HG03575 (cell line): ENCODE data around the gene COMMD3.
A peak's percentile ranks its signal among the peaks of the same experiment; 100 is the strongest.
"Not testable (repeated sequence)": the region's sequence is repeated elsewhere in the genome, so short reads cannot be mapped to it uniquely, and the experiment has no call there.

Source experiments
- ATAC-seq: cut with Tn5 transposase; IDR thresholded peaks from one replicate; pipeline ENCODE4 v1.9.1; 2021; ENCODE audit not compliant: unreplicated experiment, insufficient number of reproducible peaks, low FRiP score; ENCODE audit errors: extremely low read depth

The COMMD3 gene

DNA sequence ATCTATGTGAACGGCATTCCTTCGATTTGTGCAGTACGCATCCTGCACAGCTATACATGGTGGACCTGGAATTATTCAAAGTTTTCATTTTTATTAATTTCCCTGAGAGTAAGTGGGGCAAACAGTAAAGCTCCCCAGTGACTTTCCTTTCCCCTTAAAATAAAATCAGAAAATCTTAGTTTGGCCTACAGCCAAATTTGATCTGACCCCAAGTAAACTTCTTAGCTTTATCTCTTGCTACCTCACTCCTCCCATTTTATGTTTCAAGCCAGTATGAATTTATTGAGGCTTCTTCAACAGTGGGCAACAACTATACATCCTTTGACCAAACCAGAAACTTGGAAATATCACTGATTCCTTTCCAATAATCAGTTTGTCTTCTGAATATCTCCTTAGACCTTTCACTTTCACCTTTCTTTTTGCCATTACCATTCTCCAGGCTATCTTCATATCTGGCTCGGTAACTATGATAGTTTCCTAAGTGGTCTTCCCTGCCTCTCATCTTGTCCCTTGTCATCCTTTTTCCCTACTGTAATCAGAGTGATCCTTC lies 40.2 kb downstream of the COMMD3 start:
- ATAC-seq, result no peak

DNA sequence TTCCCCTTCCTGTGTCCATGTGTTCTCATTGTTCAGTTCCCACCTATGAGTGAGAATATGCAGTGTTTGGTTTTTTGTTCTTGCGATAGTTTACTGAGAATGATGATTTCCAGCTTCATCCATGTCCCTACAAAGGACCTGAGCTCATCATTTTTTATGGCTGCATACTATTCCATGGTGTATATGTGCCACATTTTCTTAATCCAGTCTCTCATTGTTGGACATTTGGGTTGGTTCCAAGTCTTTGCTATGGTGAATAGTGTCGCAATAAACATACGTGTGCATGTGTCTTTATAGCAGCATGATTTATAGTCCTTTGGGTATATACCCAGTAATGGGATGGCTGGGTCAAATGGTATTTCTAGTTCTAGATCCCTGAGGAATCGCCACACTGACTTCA lies 41.6 kb downstream of the COMMD3 start:
- not testable (repeated sequence) for ATAC-seq

DNA sequence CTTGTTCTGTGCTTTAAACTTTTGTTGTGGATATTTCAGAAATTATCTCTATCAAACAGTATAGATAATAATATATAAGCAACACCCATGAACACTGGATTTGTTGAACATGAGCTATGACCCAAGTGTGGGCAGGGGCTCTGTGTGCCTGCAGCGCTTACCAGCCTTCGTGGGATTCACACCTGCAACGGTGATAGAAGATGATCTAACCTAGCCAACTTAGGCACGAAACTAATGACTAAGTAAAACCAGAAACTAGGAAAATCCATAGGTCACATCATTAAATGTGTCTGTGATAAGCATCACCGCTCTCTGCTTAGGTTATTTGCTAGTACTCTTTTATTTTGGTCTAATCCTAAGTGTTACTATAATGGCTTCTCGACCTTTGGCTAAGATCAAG lies 47.1 kb downstream of the COMMD3 start:
- no peak for ATAC-seq

DNA sequence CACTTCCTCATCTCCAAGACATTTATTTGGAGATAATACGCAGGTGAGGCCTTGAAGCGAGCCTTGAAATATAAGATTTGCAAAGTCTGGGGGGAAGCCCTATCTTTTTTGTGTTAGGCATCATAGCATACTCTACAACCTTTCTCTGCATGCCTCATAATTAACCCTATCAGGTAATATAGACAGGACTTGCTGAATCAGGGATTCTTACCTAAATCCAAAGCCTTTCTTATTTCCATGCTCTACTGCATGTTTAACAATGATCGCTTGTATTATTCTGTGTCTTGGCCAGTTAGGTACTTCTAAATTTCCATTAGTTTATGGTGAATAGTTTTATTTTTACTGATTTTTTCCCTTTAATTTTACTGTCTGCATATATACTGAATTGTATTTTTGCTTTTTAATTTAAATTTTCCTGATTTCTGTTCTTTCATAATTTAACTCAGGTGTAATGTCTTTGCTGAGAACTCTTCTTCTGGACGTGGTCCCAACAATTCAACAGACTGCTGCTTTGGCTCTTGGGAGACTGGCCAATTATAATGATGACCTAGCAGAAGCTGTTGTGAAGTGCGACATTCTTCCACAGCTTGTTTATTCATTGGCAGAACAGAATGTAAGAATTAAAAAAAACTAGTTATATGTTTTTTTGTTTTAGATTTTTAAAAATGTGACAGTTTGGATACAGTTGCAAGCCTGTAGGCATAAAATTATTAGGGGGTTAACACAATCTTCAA lies 48.4 kb downstream of the COMMD3 start:
- ATAC-seq, result no peak

DNA sequence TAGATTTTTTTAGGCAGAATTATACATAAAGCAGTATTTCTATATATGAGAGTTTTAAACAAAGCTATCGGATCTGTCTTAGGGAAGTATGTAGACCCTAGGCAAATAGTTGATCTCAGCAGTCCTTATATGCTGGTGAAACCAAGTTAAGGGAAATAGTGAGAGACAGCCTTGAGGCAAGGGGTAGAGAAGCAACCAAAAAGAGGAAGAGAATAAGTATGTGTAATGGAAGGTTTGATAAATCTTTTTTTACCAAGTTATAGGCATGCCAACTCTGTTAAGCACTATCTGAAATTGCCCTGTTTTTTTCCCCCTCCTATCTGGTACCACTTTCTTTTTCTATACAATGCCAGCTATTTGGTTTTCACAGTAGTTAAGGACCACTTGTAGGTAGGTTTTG lies 49.0 kb downstream of the COMMD3 start:
- ATAC-seq, result peak; percentile 45

DNA sequence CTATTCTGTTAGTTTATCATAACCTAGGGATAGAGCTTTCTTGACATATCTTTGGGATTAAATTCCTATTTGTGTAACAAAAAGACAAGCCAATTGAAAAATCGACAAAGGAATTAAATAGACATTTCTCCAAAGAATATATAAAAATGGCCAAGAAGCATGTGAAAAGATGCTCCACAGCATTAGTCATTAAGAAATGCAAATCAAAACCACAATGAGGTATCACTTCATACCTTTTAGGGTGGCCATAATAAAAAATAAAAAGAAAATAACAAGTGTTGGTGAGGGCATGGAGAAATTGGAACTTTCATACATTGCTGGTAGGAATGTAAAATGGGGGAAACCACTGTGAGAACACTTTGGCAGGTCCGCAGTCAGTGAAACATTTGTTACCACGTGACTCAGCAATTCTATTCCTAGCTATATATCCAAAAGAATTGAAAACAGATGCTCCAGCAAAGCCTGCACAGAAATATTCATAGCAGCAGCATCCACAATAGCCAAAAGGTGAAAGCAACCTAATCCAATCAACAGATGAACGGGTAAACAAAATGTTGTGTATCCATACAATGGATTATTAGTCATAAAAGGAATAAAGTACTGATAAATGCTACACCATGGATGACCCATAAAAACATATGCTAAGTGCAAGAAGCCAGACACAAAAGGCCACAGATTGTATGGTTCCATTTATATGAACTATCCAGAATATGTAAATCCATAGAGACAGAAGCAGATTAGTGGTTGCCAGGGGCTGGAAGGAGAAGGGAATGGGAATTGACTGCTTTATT lies 49.7 kb downstream of the COMMD3 start:
- ATAC-seq, result no peak

DNA sequence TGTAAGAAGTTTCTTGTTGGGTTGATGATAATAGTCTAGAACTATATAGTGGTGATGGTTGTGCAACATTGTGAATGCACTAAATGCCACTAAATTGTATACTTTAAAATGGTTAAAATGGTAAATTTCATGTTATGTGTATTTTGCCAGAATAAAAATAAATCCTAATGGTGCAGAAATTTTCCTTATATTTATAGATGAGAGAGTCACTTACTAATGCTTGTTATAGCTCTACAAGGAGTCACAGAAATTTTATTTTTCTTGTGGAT lies 50.2 kb downstream of the COMMD3 start:
- ATAC-seq, result no peak

DNA sequence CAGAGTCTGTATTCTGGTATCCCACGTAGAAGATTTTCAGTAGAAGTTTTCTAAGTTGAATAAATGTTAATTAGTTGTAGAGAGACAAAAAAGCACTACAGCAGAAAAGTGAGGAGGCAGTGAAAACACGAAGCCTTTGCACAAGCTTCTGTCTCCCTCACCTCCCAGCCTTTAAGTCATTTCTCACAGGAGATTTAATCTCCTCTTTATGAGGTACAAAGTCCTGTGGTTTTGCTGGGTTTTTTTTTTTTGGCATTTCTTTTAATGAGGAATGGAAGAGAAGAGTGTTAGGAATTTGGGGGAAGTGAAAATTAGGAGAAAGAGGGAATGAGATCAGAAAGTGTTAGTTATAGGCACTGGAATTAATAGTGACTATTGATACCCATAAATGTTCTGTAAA lies 50.6 kb downstream of the COMMD3 start:
- ATAC-seq, result no peak

DNA sequence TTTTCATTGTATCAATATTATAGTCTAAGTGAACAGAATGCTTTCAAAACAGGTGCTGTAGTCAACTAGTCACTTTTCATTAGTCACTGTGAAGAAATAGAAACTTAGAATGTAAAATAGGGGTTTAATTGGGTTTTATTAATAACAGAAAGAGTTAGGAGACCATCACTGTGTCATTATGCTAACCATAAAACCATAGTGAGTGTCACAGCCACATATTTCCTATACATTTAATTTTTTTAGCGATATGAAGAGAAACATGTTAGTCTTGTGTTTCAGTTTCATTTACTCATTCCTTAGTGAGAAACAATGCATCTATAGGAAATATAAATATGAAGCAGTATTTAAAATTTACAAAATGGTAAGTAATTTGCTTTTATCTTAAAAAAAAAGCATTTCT lies 51.3 kb downstream of the COMMD3 start:
- ATAC-seq, result no peak

DNA sequence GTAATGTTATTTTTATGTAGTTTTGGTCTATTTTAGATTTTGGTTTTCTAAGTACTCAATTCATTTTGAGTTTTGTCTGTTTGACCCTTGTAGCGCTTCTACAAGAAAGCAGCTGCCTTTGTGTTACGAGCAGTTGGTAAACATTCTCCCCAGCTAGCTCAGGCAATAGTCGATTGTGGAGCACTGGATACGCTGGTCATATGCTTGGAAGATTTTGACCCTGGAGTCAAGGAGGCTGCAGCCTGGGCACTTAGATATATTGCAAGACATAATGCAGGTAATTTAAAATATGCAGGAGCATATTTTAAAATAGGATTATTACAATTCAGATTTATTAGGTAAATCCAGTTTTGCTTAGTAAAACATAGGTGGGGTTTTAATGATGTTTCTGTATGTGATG lies 52.2 kb downstream of the COMMD3 start:
- no peak for ATAC-seq

DNA sequence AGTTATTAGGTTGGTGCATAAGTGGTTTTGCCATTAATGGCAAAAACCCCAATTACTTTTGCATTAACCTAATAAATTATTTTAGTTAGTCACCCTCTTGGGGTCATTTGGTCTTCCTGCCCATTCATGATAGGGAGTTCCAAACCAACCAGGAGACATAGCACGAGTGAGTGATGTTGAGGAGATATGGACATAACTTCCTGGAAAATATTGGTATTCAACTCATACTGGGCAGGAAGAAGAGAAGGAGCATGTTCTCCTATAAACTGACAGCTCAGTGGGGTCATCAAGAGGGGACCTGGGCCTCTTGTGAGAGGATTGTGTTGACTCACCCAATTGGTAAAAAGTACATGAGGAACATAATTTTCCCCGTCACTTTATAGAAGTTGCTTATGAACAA lies 52.8 kb downstream of the COMMD3 start:
- ATAC-seq, result no peak

DNA sequence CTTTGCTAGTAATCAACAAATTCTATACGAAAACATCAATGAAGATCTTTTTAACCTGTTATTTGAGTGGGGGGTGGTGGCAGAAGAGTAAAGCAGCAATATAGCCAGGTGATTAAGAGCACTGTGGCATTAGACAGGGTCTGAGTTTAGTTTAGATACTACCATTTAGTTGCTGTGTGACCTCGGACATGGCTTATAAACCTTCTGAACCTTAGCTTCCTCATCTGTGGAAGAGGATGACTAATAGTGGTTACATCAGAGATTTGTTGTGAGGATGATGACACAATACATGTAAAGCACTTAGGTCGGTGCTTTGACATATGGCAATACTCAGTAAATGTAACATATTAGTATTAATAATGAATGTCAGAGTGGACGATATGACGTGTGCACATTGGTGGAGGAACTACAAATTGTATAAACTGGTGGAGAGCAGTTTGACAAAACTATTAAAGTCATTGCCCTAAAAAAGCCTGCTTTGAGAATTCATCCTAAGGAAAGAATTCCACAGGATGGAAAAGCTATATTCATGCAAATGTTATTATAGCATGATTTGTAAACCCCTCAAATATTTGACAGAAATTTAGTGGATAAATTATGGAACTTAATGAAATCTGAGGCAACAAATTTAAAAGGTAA lies 53.4 kb downstream of the COMMD3 start:
- no peak for ATAC-seq
